Liver (tissue), 3 donors: ENCODE results near the gene C10orf105.

Source experiments
- EGR1 ChIP-seq, 2 donors: IDR thresholded peaks; 2 replicates each; pipeline ENCODE4 v1.6.1; 2016 to 2018; ENCODE audit warnings: antibody characterized with exemption in 2 of 2, low read depth in 2 of 2
- TF ChIP-seq, protein P1 (sequence below): fragments of 150-350 bp; IDR thresholded peaks from 2 replicates; pipeline ENCODE4 v1.5.1; 2017; ENCODE audit warnings: improper control_type of control experiment, low read depth, low read length; ENCODE audit not compliant: missing input control
- donor health status: healthy.
- donor health status: healthy.

DNA sequence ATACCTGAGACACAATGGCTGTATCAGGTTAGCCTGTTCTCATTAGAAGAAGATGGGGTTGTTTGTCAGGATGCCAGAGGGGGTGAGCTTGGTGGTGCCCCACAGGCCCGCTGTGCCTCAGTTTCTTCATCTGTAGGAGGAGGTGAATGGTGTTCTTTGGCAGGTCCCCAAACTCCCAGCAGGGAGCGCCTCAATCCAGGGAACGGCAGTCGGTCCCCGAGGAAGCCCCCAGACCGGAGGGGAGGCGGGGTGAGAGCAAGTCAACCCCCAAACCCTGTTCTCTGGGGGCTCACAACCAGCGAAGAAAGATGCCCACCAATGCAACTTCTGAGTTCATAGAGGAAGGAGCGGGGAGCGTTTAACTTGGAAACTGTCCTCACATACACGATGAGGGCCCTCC is 16.0 kb downstream of the C10orf105 start:
- TF ChIP-seq, protein P1, sequence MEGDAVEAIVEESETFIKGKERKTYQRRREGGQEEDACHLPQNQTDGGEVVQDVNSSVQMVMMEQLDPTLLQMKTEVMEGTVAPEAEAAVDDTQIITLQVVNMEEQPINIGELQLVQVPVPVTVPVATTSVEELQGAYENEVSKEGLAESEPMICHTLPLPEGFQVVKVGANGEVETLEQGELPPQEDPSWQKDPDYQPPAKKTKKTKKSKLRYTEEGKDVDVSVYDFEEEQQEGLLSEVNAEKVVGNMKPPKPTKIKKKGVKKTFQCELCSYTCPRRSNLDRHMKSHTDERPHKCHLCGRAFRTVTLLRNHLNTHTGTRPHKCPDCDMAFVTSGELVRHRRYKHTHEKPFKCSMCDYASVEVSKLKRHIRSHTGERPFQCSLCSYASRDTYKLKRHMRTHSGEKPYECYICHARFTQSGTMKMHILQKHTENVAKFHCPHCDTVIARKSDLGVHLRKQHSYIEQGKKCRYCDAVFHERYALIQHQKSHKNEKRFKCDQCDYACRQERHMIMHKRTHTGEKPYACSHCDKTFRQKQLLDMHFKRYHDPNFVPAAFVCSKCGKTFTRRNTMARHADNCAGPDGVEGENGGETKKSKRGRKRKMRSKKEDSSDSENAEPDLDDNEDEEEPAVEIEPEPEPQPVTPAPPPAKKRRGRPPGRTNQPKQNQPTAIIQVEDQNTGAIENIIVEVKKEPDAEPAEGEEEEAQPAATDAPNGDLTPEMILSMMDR: no peak
- no peak for TF ChIP-seq EGR1 (IDR thresholded peaks at IDR 0.05; ENCODE audit: low read depth in 2 of 2)
